NK-92 (cell line): Measurements from ENCODE around the gene GYG2.
"Not testable (repeated sequence)": the region's sequence is repeated elsewhere in the genome, so short reads cannot be mapped to it uniquely, and the experiment has no call there.

Experiments
- DNase-seq: peaks from one replicate; lab custom pipeline; 2025; ENCODE audit not compliant: unreplicated experiment; lab: John Stamatoyannopoulos, UW

GYG2 gene

DNA sequence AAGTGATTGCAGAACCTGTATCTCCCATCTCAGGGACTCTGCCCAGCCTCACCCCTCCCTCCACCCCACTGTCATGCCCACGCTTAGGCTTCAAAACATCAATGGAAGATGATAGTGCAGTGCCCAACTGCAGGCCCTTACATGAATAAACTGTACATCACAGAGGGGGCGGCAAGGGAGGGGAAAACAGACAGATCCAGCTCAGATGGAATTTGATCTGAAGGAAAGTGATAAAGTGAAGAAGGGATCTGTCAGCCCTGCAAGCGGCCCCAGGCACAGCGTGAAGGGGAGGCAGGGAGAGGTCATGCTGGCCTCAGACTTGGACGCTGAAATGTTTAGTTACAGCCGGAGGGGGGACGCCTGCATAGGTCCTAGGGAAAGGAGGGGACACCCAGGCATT, 38.5 kb downstream of the GYG2 start:
- DNase-seq = no peak

DNA sequence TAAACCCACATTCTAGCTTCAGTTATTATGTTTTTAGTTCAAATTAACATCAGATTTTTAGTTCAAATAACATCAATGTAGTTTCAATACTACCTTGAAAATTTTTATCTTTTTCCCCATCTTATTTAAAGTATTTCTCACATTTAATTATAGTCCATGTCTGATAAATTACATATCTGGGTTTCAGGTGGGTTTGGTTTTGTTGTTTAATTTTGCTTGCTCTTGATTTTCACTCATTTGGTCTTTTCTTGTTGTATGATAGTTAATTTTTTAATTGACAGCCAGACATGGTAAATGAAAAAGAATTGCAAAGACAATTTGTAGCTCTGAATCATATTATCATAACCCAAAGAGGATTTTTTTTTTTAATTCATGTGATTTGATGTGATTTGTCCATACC, 41.9 kb downstream of the GYG2 start:
- DNase-seq = no peak

DNA sequence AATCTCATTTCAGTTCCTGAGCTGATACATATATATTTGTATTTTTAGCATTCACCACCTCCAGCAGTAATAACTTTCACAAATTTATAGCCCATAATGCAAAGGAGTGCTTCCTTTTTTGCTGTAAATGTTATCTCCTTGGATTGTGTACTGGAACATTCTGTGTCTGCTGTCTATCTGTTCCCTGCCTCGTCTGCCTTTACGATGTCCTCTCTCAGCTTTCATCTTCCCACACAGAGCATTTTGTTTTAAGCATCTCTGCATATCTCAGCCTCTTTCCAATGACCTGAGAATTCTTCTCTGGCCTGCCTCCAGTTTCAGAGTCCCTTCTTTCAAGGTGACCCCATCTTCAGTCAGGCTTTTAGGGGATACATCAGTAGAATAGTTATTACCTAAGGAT, 43.1 kb downstream of the GYG2 start:
- no peak for DNase-seq

DNA sequence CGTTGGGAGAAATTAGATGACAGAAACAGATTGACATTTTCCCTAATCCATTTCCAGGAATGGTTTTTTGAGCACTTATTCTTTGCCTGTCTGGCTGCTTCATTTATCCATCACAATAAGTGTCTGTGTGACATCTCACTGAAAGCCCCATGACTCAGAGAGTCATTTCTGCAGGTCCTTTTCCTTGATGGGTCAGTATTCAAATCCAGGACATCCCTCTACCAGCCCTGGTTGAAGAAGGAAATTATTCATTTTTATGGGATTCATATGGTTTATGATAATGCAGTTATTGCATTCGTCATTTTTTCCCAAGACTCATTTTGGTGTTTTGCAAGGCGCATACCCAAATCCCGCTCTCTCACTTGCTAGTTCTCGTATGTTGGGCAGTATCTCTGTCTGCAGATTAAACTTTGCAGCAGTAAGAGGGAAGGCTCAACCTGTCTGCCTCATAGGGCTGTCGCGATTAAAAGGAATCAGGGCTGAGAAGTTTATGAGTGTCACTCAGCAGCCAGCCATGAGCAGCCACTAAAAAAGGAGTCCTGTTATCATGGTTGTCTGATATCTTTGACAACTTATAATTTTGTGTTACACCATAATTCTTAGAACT, 44.0 kb downstream of the GYG2 start:
- DNase-seq = no peak

DNA sequence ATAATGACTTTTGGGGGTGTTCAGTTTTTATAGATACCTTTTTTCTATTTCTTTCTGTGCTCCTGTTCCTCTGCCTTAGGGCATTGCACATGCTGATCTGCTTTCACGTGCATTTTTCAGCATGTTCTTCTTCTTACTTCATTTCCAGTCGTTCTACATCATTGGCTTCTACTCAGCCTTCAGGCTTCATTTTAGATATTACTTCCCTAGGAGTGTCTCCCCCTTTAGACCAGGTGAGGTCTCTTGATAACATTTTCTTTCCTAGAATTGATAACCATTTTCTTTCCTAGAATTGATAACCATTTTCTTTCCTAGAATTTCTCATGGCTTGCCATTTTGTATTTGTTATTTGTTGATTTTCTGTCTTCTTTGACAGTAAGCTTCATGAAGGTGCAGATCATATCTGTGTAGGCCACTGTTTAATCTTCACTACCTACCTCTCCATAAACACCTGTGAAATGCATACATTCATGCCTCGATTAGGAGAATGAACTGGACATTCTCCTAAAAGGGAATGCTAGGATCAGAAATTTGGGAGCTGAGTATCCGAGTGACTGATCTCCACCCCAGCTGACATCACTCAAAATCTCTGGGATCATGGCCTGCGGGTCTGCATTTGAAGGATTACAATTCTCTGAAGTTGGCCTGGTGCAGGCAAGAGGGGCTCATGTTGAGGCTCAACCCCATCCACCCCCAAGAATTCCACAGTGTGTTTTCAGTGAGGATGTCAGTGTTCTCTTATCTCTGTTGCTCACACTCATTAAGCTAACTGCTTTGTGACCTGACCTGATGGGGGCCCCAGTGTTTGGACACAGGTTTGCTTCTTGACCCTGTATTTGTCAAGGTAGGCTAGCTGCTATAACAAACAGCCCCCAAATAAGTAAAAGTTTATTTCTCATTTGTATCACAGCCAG, 45.7 kb downstream of the GYG2 start:
- no peak for DNase-seq

DNA sequence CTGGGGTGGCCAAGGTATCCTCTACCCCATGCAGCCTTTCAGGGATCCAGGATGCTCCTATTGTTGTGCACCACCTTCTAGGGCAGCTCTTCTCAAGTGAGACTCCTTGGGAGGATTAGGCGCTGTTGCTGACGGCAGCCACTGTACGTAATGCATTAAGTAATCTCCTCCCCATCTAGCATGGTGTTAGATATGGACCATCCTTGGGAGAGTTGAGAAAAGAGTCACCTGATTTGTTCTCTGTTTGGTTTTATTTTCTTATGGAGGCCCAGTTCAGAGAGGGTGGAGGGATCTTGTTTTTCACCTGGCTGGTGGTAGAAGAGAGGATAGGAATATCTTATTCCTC, 46.4 kb downstream of the GYG2 start:
- DNase-seq = no peak

DNA sequence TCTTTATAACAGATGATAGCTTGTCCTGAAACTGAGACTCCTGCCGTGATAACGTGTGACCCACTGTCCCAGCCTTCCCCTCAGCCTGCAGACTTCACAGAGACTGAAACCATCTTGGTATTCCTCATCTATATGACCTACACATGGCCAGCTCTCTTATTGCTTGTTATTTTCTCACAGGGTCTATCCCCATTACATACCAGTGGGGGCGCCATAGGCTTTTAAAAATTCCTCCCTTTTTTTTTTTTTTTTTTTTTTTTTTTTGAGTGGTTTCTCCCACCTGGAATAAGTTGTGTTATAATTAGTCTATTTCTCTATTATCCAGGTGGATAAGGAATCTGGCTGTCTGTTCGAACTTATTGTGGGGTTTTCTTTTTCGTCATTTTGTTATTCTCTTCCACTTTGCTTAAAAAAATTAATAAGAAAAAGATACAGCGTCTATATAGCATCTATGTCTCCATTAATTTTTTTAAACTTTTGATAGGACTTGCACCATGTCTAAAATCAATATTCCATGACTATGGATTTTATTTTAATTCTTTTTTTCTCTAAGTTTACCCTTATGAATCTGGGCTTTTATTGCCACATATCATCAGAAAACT, 47.2 kb downstream of the GYG2 start:
- DNase-seq = no peak

DNA sequence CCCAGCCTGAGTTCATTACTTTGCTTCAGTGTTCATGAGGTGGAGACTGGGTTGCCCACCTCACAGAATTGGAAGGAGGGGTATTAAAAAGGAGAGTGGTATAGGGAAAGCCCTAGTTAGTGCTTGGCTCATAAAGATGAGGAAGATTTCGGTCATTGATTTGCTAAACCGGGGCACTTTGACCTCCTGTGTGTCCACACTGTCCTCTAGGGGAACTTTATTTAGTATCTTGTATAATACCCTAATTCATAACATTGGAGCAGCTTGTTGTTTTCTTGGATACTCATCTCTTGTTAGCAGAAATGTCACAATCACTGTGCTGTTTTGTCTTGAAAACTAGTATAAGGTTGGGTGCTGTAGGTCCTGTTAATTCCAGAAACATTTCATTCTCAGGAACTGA, 49.8 kb downstream of the GYG2 start:
- DNase-seq = no peak

DNA sequence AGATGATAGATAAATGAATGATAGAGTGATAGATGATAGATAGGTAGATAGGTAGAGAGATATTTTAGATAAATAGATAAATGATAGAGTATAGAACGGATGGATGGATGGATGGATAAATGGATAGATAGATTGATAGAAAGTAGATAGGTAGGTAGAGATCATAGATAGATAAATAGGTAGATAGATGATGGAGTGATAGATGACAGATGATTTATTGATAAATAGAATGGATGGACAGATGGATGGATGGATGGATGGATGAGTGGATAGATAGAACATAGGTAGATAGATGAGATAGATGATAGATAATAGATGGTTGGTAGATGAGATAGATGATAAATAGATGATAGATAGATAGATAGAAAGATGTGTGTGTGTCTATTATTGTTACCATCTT, 50.9 kb downstream of the GYG2 start:
- no peak for DNase-seq

DNA sequence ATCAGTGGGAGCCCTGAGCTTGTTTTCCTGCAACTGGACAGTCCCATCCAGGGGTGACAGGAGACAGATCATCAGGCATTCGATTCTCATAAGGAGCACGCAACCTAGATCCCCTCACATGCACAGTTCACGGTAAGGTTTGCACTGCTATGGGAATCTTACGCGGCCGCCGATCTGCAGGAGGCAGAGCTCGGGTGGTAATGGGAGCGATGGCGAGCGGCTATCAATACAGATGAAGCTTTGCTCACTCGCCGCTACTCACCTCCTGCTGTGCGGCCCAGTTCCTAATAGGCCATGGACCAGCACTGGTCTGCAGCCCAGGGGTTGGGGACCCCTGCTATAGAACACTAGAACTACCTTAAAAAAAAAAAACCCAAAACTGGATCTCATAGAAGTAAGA, 55.0 kb downstream of the GYG2 start:
- DNase-seq = no peak

DNA sequence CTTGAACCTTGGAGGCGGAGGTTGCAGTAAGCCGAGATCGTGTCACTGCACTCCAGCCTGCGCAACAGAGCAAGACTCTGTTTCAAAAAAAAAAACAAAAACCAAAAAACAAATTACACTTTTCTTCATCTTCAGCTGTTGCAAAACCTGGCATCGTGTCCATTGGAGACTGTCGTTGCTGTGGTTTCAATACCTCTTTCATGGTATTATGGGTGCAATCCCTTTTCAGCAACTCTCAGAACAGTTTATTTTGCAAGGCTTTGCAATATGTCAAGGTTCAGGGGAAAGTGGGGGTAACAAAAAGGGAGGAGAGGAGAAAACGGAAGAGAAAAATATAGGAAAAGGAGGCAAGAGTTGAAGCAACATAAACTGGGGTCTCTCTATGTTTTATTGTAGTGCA, 59.6 kb downstream of the GYG2 start:
- no peak for DNase-seq

DNA sequence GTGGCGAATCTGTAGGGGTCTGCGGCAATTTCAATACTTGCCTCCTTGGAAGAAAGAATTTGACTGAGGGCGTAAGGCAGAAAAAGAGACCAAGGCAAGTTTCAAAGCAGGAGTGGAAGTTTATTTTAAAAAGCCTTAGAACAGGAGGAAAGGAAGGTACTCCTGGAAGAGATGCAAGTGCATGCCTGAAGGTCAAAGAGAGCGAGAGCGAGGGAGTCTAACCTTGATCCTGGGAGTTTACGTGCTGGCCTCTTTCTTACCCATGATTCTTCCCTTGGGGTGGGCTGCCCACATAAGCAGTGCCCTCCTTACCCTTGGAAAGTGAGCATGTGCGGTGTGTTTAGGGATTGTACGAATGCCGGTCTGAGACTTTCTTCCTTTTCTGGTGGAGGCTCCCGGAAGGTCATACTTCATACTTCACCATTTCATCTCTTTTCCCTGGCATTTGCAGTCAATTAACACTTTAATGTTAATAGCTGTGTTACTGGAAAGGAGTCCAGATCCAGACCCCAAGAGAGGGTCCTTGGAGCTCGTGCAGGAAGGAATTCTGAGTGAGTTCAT, 60.4 kb downstream of the GYG2 start:
- DNase-seq = no peak

DNA sequence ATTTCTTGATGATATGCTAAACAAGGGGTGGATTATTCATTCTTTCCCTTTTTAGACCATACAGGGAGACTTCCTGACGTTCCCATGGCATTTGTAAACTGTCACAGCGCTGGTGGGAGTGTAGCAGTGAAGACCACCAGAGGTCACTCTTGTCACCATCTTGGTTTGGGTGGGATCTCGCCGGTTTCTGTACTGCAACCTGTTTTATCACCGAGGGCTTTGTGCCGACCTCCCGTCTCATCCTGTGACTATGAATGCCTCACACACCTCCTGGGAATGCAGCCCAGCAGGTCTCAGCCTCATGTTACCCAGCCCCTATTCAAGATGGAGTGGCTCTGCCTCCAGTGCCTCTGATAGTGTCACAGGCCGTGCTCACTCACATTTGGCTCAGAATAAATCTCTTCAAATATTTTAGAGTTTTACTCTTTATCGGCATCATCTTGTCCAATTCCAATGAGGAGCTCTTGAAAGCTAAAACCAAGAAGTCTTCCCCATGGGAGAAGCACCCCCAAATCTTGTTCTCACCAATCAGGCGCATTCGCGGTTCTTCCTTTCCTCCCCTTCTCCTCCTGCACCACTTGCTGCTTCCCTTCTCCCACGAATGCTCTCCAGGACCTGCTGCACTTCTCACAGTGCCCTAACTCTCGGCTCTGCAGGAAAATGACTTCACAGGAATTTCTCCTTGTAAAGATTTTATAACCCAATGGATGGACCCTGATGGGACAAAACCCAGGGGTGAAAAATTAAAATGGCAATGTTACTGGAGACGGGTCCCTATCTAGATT, 61.2 kb downstream of the GYG2 start:
- not testable (repeated sequence) for DNase-seq

DNA sequence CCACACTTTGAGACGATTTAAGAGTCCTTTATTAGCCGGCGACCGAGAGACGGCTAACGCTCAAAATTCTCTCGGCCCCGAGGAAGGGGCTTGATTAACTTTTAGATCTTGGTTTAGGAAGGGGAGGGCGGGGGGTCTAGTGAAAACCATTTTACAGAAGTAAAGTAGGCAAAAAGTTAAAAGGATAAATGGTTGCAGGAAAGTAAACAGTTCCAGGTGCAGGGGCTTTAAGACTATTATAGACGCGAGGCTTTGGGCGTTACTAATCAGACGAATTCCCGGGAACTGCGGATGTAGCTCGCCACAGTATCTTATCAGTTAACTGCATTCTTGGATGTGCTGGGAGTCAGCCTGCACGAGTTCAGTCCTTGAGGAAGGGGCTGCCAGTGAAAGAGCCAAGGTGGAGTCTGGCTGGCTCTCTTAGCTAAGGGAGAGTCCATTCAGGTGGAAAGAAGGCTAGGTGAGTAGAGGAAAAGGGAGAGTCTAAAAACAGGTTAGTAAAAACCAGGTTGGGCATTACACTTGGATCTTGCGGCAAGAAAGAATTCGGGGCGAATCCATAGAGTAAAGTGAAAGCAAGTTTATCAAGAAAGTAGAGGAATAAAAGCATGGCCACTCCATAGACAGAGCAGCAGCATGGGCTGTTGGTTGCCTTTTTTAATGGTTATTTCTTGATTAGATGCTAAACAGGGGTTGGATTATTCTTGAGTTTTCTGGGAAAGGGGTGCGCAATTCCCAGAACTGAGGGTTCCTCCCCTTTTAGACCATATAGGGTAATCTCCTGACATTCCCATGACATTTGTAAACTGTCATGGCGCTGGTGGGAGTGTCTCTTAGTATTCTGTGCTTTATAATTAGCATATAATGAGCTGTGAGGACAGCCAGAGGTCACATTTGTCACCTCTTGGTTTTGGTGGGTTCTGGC, 62.1 kb downstream of the GYG2 start:
- DNase-seq = not testable (repeated sequence)

DNA sequence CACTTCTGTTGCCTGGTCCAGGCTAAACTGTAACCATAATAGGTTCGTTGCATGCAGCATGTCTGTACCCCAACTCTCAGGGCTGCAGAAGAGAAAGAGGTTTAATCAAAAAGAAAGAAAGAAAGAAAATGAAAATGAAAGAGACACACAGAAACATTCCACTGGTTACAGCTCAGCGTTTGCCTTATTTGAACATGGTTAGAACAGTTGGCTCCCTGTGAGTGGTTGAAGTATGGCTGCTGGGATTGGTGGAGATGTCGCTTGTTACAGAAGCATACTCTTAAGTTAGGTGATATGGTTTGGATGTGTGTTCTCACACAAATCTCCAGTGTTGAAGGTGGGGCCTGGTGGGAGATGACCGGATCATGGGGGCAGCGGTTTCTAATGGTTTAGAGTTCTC, 64.1 kb downstream of the GYG2 start:
- DNase-seq = no peak

DNA sequence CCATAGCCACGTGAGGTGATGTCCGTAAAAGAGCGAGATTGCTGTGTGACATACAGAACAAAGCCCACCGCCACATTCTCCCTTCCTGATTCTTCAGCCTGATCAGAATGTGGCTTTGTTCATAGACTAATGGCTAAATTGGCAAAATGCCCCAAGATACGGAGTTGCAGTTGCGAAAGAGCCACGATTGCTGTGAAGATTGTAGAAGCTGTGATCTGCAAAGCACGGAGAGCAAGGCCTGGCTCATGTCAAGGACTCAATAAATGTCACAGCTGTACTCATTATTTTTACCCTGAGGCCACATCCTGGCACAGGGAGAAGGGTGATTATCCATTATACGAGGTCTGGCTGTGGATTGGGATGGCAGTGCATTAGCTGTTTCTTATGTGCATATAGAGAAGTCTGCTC, 66.2 kb downstream of the GYG2 start:
- no peak for DNase-seq

DNA sequence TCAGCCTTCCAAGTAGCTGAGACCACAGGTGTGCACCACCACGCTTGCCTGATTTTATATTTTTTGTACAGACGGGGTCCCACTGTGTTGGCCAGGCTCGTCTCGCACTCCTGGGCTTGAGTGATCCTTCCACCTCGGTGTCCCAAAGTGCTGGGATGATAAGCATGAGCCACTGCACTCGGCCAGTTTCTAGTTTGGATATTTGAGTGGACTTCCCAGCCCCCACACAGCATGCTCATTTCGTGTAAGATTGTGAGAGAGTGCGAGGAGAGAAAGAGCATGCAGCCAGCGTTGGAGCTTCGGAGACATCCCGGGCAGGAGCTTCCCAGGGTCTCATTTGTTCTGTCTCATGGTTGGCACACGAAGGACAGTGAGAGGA, 68.6 kb downstream of the GYG2 start:
- DNase-seq = no peak

DNA sequence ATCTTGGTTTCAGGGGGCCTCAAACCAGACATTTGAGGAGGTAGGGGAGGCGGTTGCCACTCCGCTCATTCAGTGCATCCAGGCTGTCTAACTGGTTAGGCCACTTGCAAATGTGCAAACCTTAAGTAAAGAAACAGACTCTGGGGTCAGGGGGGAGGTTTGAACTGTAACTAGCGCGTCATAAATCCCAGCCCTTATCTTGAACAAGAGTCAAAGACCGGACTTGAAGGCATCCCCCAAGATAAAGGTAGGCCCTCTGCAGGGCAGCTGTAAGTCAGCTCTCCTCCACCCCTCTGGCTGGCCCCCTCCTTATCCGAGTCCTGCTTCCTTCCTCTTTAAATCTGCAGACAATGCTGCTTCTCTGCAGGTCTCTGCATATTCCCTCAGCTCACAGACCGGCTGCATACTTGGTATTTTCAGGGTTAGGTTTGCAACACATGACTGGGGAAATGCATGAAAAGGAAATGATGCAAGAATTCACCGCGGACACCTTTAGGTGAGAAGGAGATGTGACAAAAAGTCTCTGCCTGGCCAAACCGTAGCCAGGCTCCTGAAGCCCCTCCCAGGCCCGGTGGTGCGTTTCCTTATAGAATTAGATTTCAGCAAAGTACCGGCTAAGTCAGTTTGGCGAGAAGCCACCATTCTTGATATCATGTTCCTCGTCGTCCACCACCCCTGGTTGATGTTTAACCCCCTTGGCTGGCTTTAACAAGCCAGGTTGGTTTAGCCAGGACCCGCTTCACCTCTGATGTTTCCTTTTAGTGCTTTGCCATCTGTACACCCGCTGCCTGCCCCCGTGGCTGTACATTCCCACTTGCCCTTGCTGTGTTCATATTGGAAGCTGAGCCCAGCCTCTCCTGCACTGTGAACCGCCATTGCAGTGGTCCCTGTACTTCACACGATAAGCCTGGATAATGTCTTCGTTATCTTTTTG, 69.2 kb downstream of the GYG2 start:
- not testable (repeated sequence) for DNase-seq

DNA sequence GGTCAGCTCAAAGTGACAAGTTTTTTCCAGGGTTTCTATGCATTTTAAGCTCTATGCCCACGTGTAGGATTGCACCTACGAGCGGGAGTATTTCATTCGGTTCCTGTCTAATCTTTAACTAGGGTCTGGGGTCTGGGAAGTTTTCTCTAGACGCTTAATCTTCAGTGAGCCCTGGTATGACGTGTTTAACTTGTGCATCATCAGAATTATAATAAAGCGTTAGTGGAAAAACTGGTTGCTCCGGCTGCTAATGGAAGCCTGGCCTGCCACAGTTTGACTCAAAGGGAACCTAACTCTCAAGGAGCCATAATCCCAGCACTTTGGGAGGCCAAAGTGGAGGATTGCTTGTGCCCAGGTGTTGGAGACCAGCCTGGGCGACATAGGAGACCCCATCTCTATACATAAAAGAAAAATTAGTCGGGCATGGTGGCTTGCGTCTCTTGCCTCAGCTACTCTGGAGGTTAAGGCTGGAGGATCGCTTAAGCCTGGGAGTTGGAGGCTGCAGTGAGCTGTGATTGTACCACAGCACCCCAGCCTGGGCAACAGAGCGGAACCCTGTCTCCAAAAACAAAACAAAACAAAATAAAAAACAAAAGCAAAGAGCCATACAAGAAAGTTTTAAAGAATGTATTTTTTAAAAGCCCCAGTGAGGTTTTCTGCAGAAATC, 70.2 kb downstream of the GYG2 start:
- DNase-seq = no peak
